H9 (cell line): ENCODE results near the gene SRGAP1. TPM values are rescaled to one million over a fixed set of nuclear protein-coding genes. Genes with fewer than 3 reads are reported as not detected.

Experiments used
- DNase-seq: peaks from one replicate; pipeline ENCODE4 v3.0.0-alpha.2; 2017
- H2AFZ ChIP-seq: one replicate; pipeline ENCODE4 v1.6.1; 2013; ENCODE audit warnings: mild to moderate bottlenecking, low read length, control low read depth, moderate library complexity
- H2AK5ac ChIP-seq: 2 replicates; pipeline ENCODE4 v1.6.1; 2013; ENCODE audit warnings: low read length, control low read depth, mixed read lengths; ENCODE audit not compliant: insufficient read length
- H2BK120ac ChIP-seq: one replicate; pipeline ENCODE4 v1.6.1; 2013; ENCODE audit warnings: low read depth, mild to moderate bottlenecking, low read length, control low read depth, inconsistent platforms; ENCODE audit not compliant: poor library complexity, severe bottlenecking
- H2BK12ac ChIP-seq: 2 replicates; pipeline ENCODE4 v1.6.1; 2013; ENCODE audit warnings: low read length, control low read depth, mixed read lengths, low read depth; ENCODE audit not compliant: insufficient read length
- H2BK15ac ChIP-seq: 2 replicates; pipeline ENCODE4 v1.6.1; 2013; ENCODE audit warnings: low read depth, low read length, control low read depth
- H2BK20ac ChIP-seq: one replicate; pipeline ENCODE4 v1.6.1; 2013; ENCODE audit warnings: low read depth, mild to moderate bottlenecking, low read length, control low read depth, inconsistent platforms; ENCODE audit not compliant: poor library complexity, severe bottlenecking
- H2BK5ac ChIP-seq: 2 replicates; pipeline ENCODE4 v1.6.1; 2013; ENCODE audit warnings: low read length, control low read depth, mixed read lengths; ENCODE audit not compliant: insufficient read length
- H3K14ac ChIP-seq: 2 replicates; pipeline ENCODE4 v1.6.1; 2013; ENCODE audit warnings: low read length, control low read depth; ENCODE audit not compliant: insufficient read depth
- H3K18ac ChIP-seq: 2 replicates; pipeline ENCODE4 v1.6.1; 2013; ENCODE audit warnings: low read depth, mild to moderate bottlenecking, mixed read lengths, low read length, control low read depth; ENCODE audit not compliant: insufficient read length
- H3K23ac ChIP-seq: 2 replicates; pipeline ENCODE4 v1.6.1; 2013; ENCODE audit warnings: low read length, control low read depth, mixed read lengths, low read depth; ENCODE audit not compliant: insufficient read length
- H3K23me2 ChIP-seq: 2 replicates; pipeline ENCODE4 v1.6.1; 2013; ENCODE audit warnings: low read depth, mild to moderate bottlenecking, mixed read lengths, low read length, control low read depth; ENCODE audit not compliant: insufficient read length, poor library complexity, severe bottlenecking
- H3K27ac ChIP-seq: 2 replicates; pipeline ENCODE4 v1.5.1; 2013; ENCODE audit warnings: low read length, control low read depth, mixed read lengths, low read depth; ENCODE audit not compliant: insufficient read length
- H3K27me3 ChIP-seq: 2 replicates; pipeline ENCODE4 v1.6.1; 2013; ENCODE audit warnings: low read length, control low read depth, inconsistent platforms; ENCODE audit not compliant: insufficient read depth
- H3K4ac ChIP-seq: 2 replicates; pipeline ENCODE4 v1.6.1; 2013; ENCODE audit warnings: low read depth, mild to moderate bottlenecking, control low read depth, inconsistent platforms, low read length, moderate library complexity
- H3K4me1 ChIP-seq: 2 replicates; pipeline ENCODE4 v1.6.1; 2013; ENCODE audit warnings: low read length, control low read depth, inconsistent platforms; ENCODE audit not compliant: insufficient read depth
- H3K4me2 ChIP-seq: 2 replicates; pipeline ENCODE4 v1.6.1; 2013; ENCODE audit warnings: low read length, control low read depth, mixed read lengths; ENCODE audit not compliant: insufficient read length, insufficient read depth
- H3K56ac ChIP-seq: 2 replicates; pipeline ENCODE4 v1.6.1; 2013; ENCODE audit warnings: low read depth, mild to moderate bottlenecking, mixed read lengths, low read length, control low read depth; ENCODE audit not compliant: insufficient read length
- H3K79me1 ChIP-seq: 2 replicates; pipeline ENCODE4 v1.6.1; 2013; ENCODE audit warnings: low read depth, mild to moderate bottlenecking, moderate library complexity, low read length, control low read depth, inconsistent platforms; ENCODE audit not compliant: insufficient read depth, poor library complexity, severe bottlenecking
- H3K79me2 ChIP-seq: 2 replicates; pipeline ENCODE4 v1.6.1; 2013; ENCODE audit warnings: low read length, control low read depth, inconsistent platforms; ENCODE audit not compliant: insufficient read depth
- H3K9ac ChIP-seq: 2 replicates; pipeline ENCODE4 v1.6.1; 2013; ENCODE audit warnings: low read length, control low read depth, mixed read lengths; ENCODE audit not compliant: insufficient read length; ENCODE audit errors: extremely low read depth
- H3K9me3 ChIP-seq: one replicate; pipeline ENCODE4 v1.6.1; 2013; ENCODE audit warnings: low read depth, low read length, inconsistent platforms; ENCODE audit not compliant: control insufficient read depth
- H3T11ph ChIP-seq: one replicate; pipeline ENCODE4 v1.6.1; 2013; ENCODE audit warnings: mild to moderate bottlenecking, low read length, control low read depth, inconsistent platforms
- H4K20me1 ChIP-seq: one replicate; pipeline ENCODE4 v1.6.1; 2013; ENCODE audit not compliant: control insufficient read depth, insufficient read length, insufficient read depth
- H4K5ac ChIP-seq: 2 replicates; pipeline ENCODE4 v1.6.1; 2013; ENCODE audit warnings: low read depth, mild to moderate bottlenecking, mixed read lengths, low read length, control low read depth; ENCODE audit not compliant: insufficient read length
- H4K8ac ChIP-seq: replicated peaks from 2 replicates; pipeline ENCODE4 v1.6.1; 2013; ENCODE audit warnings: low read length, control low read depth, mixed read lengths, low read depth; ENCODE audit not compliant: insufficient read length
- H4K91ac ChIP-seq: 2 replicates; pipeline ENCODE4 v1.6.1; 2013; ENCODE audit warnings: low read depth, mild to moderate bottlenecking, moderate library complexity, mixed read lengths, low read length, control low read depth; ENCODE audit not compliant: insufficient read length
- H3K27ac Mint-ChIP-seq, 3 experiments: 2 replicates in 2 of 3; 3 replicates in 1 of 3; pipeline ENCODE4 v1.8.0; 2020 to 2021; ENCODE audit warnings: mixed read lengths in 3 of 3, mild to moderate bottlenecking in 1 of 3, moderate library complexity in 1 of 3
- H3K27me3 Mint-ChIP-seq: 2 replicates; pipeline ENCODE4 v1.8.0; 2021; ENCODE audit warnings: low read depth, mild to moderate bottlenecking, moderate library complexity, mixed read lengths
- H3K36me3 Mint-ChIP-seq, 3 experiments: 2 replicates in 2 of 3; 3 replicates in 1 of 3; pipeline ENCODE4 v1.8.0; 2020 to 2021; ENCODE audit warnings: low read depth in 3 of 3, mixed read lengths in 3 of 3; ENCODE audit not compliant: insufficient read depth in 1 of 3
- H3K4me1 Mint-ChIP-seq, 2 experiments: 2 replicates each; pipeline ENCODE4 v1.8.0; 2020; ENCODE audit warnings: mixed read lengths in 2 of 2
- H3K4me3 Mint-ChIP-seq, 2 experiments: 2 replicates in 1 of 2; 3 replicates in 1 of 2; pipeline ENCODE4 v1.8.0; 2020 to 2021; ENCODE audit warnings: mild to moderate bottlenecking in 2 of 2, mixed read lengths in 2 of 2, moderate library complexity in 1 of 2
- H3K9me3 Mint-ChIP-seq, 2 experiments: 2 replicates in 1 of 2; 3 replicates in 1 of 2; pipeline ENCODE4 v1.8.0; 2020; ENCODE audit warnings: mild to moderate bottlenecking in 2 of 2, mixed read lengths in 2 of 2, moderate library complexity in 1 of 2
- WGBS: extraction: QIAGEN DNeasy Blood & Tissue Kit; methylation state at CpG from one replicate; pipeline ENCODE4 v1.1.7; 2013; ENCODE audit warnings: missing lambda C conversion rate, low lambda C conversion rate, mixed read lengths; ENCODE audit not compliant: insufficient read length; ENCODE audit errors: extremely low coverage; 5-methylcytosine and 5-hydroxymethylcytosine counted together
- total RNA-seq: library from RNA; stranded (reverse); gene quantifications from 2 replicates; pipeline ENCODE4 v1.2.1, GENCODE V29; 2021
- TF ChIP-seq, protein P1 (sequence below): fragments of 200-600 bp; sonication (generic); conservative IDR thresholded peaks from 3 replicates; pipeline ENCODE4 v1.8.0; 2021; ENCODE audit warnings: antibody characterized with exemption, mild to moderate bottlenecking

The SRGAP1 gene
- total RNA-seq, 1 experiment from 2014 or later = 4.8 TPM

DNA sequence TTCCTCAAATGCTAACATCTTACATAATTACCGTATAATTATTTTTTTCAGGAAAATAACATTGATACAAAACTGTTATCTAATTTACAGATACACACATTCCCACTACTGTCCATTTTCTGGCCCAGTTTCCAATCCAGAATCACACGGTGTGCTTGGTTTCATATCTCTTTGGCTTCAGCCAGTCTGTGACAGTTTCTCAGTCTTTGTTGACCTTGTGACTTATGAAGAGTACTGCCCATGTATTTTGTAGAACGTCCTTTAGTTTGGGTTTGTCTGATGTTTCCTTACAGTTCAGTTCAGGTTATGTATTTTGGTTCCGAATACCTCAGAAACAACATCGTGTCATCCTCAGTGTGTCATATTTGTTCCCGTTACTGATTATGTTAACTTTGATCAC lies 48.6 kb upstream of the SRGAP1 start:
- H2AK5ac ChIP-seq = no peak overlapping the region
- H3K18ac ChIP-seq = no peak overlapping the region
- H2BK5ac ChIP-seq = no peak overlapping the region
- no peak overlapping the region for H2AFZ ChIP-seq
- no peak overlapping the region for H3K27ac ChIP-seq
- no peak overlapping the region for H4K8ac ChIP-seq
- H3K14ac ChIP-seq = no peak overlapping the region
- H2BK12ac ChIP-seq = no peak overlapping the region
- no peak overlapping the region for H2BK20ac ChIP-seq
- peak overlapping the region in 1 of 3 experiments; percentile 50; a peak in 1 of 7 replicates for H3K27ac Mint-ChIP-seq
- H3K27me3 Mint-ChIP-seq = no peaks in the 10 kb centered on the region
- H3K36me3 Mint-ChIP-seq = peaks cover under 1 to 1% (median 1%) of the 10 kb centered on the region in 3 experiments; a peak in 3 of 7 replicates
- no peak overlapping the region for H3K4me2 ChIP-seq
- DNase-seq = no peak
- H3K79me1 ChIP-seq = no peaks in the 10 kb centered on the region
- H3T11ph ChIP-seq = no peak overlapping the region
- H3K56ac ChIP-seq = no peak overlapping the region
- no peak overlapping the region for H2BK120ac ChIP-seq
- H3K23me2 ChIP-seq = no peaks in the 10 kb centered on the region
- no peaks in the 10 kb centered on the region for H3K9me3 Mint-ChIP-seq
- no peak overlapping the region for H3K23ac ChIP-seq
- H3K4ac ChIP-seq = no peak overlapping the region
- no peak overlapping the region for H4K5ac ChIP-seq
- no peaks in the 10 kb centered on the region for H3K27me3 ChIP-seq
- H3K4me1 Mint-ChIP-seq = peaks cover 3 to 6% of the 10 kb centered on the region in 2 experiments
- WGBS = 100% methylated on average over 1 of the region's 6 CpGs
- H3K9me3 ChIP-seq = no peaks in the 10 kb centered on the region
- no peak overlapping the region for H2BK15ac ChIP-seq
- TF ChIP-seq, protein P1, sequence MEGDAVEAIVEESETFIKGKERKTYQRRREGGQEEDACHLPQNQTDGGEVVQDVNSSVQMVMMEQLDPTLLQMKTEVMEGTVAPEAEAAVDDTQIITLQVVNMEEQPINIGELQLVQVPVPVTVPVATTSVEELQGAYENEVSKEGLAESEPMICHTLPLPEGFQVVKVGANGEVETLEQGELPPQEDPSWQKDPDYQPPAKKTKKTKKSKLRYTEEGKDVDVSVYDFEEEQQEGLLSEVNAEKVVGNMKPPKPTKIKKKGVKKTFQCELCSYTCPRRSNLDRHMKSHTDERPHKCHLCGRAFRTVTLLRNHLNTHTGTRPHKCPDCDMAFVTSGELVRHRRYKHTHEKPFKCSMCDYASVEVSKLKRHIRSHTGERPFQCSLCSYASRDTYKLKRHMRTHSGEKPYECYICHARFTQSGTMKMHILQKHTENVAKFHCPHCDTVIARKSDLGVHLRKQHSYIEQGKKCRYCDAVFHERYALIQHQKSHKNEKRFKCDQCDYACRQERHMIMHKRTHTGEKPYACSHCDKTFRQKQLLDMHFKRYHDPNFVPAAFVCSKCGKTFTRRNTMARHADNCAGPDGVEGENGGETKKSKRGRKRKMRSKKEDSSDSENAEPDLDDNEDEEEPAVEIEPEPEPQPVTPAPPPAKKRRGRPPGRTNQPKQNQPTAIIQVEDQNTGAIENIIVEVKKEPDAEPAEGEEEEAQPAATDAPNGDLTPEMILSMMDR = no peak
- no peaks in the 10 kb centered on the region for H4K20me1 ChIP-seq
- H3K79me2 ChIP-seq = no peaks in the 10 kb centered on the region
- H3K9ac ChIP-seq = no peak overlapping the region
- H3K4me3 Mint-ChIP-seq = no peak overlapping the region
- H4K91ac ChIP-seq = no peak overlapping the region
- no peaks in the 10 kb centered on the region for H3K4me1 ChIP-seq
